Measurements from ENCODE around the gene CHCHD3.
"Not testable (repeated sequence)": the region's sequence is repeated elsewhere in the genome, so short reads cannot be mapped to it uniquely, and the experiment has no call there.

Gene CHCHD3

DNA sequence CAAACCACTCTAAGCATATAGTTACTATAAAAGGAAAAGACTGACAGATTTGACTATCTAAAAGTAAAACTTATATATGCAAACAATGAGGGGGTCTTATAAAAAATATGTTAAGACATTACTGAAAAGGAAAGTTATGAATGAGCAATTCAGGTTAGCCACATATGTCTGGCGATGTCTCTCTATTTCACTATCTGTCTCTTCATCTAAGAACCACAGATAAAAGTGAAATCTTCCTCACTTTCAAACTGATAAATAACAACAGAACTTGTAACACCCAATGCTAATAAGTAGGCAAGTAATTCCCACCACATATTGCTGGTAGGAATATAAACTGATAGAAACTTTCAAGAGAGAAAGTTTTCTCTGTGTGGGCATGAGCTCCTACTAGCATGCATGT, 138.2 kb downstream of the CHCHD3 start:
- DNase-seq, result no peak

DNA sequence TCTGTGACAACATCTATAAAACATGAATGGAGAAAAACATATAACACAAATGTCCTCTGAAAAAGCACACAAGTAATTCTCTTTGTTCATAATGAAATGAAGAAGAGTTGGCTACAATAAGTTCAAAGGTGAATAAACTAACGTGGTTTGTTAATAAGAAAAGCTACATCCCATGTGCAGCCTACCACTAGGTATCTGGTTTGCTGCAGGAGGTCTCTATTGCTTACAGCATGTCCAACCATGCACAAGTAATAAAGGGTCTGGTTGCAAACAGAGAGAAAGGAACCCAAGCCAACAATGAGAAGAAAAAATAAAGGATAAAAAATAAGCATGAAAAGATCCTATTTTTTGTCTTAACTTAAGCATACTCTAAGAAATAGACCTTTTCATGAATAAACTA, 139.2 kb downstream of the CHCHD3 start:
- peak in 1 of 3 experiments; percentile 15 for DNase-seq

DNA sequence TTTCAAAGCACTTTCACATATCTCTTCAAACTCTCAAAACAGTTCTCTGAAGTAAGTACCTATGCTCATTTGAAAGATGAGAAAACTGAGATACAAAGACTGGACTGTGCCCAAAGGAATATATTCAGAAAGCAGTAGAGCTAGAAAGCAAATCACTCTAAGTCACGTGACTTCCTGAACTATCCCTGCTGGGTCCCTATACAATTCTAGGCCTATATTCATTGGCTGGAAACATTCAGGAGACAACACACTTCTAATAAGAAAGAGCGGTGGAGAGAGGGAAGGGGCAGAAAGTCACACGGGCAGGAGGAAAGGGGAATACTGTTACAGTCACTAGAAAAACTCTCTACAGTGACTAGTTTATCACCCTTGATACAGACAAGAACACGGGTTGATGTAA, 140.0 kb downstream of the CHCHD3 start:
- DNase-seq, result no peak

DNA sequence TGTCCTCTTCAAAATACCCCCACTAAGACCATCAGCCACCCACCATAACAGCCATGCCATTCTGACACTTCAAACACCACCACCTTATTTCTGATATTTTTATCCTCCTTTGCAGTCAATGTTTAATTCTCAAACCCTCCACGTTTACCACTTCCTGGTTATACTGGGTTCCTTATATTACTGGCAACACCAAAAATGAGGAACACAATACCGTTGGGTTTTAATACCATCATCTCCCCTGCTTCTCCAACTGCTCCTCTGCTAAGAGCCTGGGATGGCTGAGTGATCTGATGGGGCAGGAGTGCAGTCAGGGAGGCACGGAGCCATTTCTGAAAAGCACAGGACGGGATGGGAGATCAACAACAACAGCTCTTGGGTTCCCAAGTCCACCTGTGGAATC, 140.5 kb downstream of the CHCHD3 start:
- no peak for DNase-seq

DNA sequence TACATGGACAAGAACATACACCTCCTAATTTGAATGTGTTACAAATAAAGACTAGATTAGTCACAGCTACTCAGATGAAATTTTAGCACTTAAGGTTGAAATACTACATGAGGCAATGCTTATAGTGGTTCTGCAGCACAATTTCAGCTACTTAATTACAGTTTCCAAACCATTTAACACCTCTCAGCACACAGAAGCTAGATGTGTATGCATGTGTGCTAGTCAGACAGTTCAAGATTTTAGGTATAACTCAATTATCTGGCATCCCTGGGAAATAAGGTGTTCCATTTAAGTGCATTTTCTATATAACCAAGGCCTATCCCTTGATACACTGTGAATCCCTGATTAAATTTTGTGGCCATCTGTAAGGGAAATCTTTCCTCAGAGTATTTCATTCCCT, 141.8 kb downstream of the CHCHD3 start:
- peak in 1 of 3 experiments; percentile 36 for DNase-seq

DNA sequence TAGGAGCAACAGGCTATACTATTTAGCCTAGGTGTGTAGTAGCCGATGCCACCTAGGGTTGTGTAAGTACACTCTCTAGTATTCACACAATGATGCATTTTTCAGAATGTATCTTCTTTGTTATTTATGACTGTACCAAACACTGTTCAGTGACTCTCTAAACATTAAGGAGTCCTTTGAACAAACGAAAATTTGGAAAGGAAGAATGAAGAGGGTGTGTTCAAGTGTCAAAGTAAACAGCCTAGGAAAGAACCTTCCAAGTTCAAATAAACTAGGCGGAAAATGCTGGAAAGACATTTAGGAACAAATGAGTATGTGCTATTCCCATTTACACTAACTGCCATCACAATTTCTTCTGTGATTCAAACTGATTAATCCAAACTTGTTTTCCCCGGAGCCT, 142.4 kb downstream of the CHCHD3 start:
- peak in 1 of 3 experiments; percentile 33 for DNase-seq

DNA sequence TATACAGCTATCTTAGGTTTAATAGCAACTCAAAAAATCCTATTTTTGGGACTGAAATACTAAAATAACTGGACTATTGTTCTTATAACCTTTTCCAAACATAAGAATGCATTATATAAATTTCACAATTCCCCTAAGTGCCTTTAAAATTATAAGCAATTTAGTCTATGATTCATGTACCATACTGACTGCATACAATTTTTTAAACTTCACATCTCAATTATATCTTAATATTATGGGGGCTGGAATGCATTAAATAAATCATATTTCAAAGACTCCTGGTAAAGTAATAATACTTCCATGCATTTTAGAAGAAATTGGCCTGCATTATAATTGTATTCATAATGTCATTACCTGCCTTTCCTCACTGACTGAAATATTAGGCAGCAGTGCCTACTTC, 144.6 kb downstream of the CHCHD3 start:
- DNase-seq, result no peak

DNA sequence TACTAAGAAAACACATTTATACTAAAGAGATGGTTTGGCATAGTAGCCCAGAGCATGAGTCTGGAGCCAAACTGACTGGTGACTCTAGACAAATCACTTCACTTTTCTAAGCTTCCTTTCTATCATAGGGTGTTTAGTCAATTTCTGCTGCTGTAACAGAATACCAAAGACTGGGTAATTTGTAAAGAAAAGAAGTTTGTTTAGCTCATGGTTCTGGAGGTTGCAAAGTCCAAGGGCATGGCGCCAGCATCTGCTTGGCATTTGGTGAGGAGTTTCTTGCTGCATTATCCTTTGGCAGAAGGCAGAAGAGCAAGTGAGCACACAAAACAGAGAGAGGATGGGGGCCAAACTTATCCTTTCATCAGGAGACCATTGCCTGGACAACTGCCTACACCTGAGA, 146.3 kb downstream of the CHCHD3 start:
- no peak for DNase-seq

DNA sequence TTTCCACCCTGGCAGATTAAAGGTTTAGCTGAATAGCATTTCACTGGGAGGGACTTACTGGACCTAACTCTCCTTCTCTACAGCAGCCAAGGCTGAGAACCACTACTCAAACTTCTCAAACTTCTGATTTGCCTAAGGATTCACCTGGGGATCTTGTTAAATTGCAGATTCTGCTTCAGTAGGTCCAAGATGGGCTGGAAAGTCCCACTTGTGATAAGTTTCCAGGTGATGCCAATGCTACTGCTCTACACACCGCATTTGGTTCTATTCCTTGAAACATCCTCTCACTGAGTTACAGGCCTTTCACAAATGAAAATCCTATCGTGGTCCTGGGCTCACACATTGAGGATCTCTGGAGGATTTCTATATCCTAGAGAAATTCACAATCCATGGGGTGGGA, 147.9 kb downstream of the CHCHD3 start:
- DNase-seq, result no peak

DNA sequence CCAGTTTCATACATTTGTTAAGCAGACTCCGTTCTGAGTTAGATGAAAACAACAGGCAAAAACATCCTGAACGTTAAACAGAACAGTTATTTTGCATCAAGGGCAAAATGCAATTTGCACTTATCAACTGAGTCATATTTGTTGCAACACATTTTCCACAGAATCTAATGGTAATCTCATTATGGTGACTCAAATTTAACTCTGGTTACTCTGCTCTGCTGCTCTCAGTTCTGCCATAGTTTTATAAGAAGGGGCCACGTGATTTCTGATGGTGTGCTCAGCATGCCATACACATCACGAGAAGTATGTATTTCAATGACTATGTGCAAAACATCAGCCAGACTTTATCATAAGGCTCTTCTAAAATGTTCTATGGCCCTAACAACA, 148.8 kb downstream of the CHCHD3 start:
- no peak for DNase-seq

DNA sequence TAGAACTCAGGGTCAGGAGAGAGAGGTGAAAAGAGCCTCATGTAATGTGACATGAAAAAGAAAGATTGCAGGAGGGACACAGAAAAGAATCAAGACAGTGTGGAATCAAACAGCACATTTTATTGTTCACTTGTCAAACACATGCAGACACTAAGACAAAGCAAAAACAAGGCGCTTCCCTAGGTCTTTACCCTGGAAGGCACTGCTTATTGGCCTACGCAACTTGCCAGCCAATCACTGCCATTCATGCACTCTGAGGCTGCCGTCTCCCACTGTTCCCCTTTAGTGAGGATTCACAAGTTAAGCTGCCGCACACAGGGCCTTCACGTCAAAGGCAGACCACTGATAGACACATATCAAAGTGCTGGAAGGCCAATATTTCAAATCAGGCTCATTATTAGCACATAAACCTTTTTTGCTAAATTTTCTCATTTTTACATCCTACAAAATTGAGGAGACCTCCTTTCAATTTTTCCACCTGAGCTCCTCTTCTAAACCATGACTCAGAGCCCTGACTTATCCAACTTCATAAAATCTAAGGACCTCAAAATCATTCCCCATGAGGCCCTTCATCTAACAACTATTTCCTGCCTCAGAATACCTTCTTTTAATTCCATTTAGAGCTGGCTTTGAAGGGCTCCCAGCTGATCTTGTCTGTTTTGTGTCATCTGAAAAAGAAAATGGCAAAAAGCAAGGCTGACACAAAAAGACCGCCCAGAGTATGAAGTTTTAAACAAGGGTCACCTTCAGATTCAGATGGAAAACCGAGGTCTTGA, 149.4 kb downstream of the CHCHD3 start:
- no peak for DNase-seq

DNA sequence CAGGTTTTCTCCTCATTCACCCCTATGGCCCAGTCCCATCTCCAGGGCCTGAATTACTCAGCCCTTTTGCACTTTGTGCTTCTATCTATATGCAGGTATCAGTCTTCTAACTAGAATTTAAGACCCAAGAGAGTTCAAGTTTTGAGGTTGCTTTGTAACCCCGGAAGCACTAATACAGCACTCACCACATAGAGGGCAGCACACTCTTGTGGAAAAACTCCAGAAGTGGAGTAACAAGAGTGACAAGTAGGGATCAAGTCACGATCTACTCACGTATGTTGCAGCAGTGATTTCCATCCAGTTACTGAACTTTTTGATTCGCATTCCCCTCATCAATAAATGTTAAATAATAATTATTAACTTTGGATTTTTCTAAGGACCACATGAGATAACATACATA, 151.0 kb downstream of the CHCHD3 start:
- peak in 1 of 3 experiments; percentile 34 for DNase-seq

DNA sequence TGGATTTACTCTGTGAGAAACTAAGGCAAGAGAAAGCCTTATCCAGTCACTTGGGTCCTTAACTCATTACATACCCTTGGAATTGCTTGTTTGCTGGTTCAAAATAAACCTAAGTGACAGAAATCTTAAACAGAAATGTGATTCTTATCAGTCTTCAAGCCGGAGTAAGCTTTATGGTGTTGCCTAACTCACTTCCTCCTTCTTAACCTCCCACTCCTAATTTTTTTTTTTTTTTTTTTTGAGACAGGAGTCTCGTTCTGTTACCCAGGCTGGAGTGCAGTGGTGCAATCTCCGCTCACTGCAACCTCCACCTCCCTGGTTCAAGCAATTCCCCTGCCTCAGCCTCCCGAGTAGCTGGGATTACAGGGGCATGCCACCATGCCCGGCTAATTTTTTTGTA, 151.9 kb downstream of the CHCHD3 start:
- not testable (repeated sequence) for DNase-seq

DNA sequence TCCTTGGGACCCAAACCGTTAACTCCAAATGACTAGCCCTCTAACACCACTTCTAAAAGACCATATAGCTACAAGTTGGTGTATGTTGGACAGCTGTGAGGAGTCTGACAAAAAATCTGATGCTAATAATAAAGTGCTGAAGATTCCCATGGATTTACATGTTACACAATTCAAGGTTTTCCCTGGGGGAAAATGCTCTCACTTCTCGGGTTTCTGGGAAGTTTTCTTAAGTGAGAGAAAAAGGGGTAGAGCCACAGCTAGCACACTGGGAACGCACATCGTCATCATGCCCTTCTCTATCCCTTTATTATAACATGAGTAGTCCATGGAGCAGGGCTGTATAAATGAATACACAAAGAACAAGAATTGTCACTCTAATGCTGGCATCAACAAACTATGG, 162.1 kb downstream of the CHCHD3 start:
- no peak for DNase-seq

DNA sequence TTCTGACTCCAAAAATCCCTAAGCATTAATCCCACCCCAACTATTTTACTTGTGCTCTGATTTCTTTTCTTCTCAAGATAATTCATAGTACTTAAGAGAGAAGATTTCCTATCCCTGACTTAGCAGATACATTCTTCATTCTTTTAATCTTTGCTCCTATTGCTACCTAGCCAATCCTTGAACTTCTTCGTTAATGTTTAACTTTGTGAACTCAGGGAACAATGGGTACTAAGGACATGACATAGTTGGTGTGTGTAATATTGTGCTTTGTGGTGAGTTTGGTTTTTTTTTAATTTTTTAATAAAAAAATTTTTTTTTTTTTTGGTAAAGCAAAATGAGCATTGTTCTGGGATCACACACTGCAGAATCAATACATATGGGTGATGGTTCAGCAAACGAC, 166.2 kb downstream of the CHCHD3 start:
- no peak for DNase-seq

DNA sequence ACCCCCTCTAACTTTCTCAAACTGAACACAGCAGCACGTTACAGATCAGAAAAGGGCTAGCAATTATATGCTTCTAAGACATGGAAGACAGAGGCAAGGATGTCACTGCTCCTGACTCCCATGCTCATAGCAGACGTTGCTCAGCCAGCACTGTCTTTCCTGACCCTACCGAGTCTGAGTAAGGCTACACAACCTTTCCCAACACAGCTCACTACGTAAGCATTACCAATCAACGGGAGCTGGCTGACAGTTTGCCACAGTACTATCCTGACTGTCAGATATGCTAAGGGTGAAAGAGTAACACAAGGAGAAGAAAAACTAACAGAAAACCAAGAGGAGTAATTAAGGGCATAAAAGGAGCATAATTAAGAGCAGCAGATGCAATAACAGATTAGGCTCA, 171.2 kb downstream of the CHCHD3 start:
- DNase-seq, result no peak

DNA sequence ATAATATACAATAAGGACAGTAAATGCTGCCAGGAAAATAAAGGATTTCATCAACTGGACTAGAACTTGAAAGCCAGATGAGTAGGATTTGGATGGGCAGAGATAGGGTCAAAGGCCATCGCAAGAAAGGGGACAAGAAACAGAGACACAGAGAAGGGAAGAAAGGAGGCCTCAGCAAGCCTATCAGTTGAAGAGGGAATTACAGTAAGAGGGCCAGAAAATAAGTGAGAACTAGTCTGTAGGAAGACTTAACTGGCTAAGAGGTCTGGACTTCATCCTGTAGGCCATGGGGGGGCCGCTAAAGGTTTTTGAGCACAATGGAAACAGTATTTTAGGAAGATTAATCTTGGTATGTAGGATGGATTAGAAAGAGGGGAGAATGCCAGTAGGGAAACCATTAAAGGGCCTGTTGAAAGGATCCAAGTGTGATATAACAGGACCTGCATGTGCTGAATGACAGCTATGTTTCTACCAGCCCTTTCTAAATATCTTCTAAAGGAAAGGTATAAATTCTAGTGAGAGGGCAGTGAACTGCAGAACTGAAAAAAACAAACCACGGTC, 174.4 kb downstream of the CHCHD3 start:
- no peak for DNase-seq

DNA sequence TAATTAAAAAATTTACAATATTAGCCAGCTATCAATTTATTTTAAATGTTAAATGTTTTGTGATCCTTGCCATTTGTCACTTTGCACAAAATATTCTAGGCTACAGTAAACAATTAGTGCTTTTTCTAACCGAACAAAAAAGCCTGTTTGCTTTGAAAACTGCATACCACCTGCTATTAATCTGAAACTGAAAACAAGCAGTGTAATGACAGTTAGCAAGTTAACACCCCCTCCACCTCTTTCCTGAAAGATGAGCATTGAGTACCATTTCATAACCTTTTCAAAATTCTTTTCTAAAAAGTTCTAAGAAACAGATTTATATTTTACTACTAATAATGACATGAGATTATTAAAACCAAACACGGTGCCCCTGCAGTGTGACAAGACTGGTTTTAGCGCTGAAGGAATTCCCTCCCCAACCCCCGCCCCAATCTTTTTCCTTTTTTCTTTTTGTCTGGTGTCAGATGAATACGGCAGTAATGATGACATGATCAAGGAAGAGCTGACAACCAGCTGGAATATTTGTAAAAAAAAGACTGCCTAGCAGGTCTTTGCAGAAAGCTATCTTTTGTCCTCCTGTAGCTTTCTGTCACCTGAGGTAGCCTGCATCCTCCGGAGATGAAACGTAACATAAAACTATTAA, 175.6 kb downstream of the CHCHD3 start:
- peak in 1 of 3 experiments; percentile 66 for DNase-seq

DNA sequence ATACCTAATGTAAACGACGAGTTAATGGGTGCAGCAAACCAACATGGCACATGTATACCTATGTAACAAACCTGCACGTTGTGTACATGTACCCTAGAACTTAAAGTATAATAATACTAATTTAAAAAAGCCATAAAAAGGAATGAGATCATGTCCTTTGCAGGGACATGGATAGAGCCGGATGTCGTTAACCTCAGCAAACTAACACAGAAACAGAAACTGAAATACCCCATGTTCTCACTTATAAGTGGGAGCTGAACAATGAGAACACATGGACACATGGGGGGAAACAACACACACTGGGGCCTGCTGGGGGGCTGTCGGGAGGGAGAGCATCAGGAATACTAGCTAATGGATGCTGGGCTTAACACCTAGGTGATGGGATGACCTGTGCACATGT, 176.8 kb downstream of the CHCHD3 start:
- DNase-seq, result not testable (repeated sequence)

DNA sequence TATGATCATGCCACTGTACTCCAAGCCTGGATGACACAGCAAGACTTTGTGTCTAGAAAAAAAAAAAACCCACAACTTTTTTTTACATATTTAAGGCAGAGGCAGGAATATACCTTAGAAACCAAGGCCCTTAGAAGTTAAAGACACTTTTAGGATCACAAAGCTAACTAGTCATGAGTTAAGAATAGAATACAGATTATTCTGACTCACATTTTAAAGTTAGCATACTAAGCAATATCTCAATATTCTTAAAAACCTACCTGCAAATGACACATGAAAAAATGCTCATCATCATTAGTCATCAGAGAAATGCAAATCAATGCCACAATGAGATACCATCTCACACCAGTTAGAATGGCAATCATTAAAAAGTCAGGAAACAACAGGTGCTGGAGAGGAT, 177.7 kb downstream of the CHCHD3 start:
- no peak for DNase-seq

DNA sequence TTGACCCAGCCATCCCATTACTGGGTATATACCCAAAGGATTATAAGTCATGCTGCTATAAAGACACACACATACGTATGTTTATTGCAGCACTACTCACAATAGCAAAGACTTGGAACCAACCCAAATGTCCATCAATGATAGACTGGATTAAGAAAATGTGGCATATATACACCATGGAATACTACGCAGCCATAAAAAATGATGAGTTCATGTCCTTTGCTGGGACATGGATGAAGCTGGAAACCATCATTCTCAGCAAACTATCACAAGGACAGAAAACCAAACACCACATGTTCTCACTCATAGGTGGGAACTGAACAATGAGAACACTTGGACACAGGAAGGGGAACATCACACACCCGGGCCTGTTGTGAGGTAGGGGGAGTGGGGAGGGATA, 179.6 kb downstream of the CHCHD3 start:
- DNase-seq, result not testable (repeated sequence)

DNA sequence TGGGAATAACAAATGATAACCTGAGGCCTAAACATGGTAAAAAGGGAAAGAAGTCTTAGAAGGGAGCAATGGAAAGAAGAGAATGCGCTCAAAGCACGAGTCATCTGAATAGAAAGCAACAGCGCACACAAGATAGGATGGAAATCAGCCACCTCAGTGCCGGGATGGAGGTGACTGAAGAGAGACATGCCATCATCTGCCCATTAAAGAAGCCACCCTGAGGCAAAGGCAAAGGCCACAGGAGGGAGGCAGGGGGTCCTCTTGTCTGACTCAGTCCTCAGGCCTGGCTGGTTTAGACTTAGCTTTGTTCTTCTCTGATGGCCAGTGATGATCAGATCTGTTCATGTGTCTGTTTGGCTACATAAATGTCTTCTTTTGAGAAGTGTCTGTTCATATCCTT, 180.6 kb downstream of the CHCHD3 start:
- no peak for DNase-seq

DNA sequence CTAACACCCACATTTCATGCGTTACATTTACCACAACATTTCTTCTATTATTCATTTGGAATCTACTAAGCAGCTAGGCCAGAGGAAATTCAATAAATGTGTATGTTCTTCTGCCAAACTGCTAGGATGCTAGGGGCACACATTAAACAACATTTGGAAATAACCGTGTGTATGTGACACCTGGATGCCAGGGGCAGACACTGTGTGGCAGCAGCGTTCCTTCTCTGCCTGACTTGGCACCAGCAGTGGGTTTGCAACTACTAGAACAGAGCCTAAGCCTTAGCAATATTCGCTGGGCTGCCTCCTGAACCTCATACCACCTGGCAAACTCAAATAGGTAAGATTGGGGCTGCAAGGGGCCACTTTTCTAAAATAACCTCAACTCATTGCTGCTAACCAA, 182.1 kb downstream of the CHCHD3 start:
- peak in 2 of 3 experiments; percentile 10 to 44 for DNase-seq

DNA sequence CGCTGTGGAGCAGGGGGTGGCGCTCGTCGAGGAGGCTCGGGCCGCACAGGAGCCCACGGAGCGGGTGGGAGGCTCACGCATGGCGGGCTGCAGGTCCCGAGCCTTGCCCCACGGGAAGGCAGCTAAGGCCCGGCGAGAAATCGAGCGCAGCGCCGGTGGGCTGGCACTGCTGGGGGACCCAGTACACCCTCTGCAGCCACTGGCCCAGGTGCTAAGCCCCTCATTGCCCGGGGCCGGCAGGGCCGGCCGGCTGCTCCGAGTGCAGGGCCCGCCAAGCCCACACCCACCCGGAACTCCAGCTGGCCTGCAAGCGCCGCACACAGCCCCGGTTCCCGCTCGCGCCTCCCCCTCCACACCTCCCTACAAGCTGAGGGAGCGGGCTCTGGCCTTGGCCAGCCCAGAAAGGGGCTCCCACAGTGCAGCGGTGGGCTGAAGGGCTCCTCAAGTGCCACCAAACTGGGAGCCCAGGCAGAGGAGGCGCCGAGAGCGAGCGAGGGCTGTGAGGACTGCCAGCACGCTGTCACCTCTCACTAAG, 183.2 kb downstream of the CHCHD3 start:
- not testable (repeated sequence) for DNase-seq

Data from NCI-H1417 (cell line).